GM13977 (cell line): ENCODE data around the gene DOCK3.

Experiments
- DNase-seq: peaks from one replicate; pipeline ENCODE4 v3.0.0; 2012; ENCODE audit warnings: low spot score
- in situ Hi-C: fragments of 300-500 bp; cut with MboI; formaldehyde crosslinking; loops from one replicate; pipeline ENCODE4 v1.12.0; 2022; ENCODE audit warnings: low sequenced_read_pairs, low pct_unique_long_range_greater_than_20kb, mixed read lengths, inconsistent platforms; ENCODE audit not compliant: unreplicated experiment
- TF ChIP-seq, protein P1 (sequence below): IDR thresholded peaks from 2 replicates; pipeline ENCODE4 v1.5.1; 2012; ENCODE audit warnings: mild to moderate bottlenecking, control low read depth; ENCODE audit not compliant: insufficient read depth; ENCODE audit errors: extremely low read depth, missing control alignments

DOCK3 gene

DNA sequence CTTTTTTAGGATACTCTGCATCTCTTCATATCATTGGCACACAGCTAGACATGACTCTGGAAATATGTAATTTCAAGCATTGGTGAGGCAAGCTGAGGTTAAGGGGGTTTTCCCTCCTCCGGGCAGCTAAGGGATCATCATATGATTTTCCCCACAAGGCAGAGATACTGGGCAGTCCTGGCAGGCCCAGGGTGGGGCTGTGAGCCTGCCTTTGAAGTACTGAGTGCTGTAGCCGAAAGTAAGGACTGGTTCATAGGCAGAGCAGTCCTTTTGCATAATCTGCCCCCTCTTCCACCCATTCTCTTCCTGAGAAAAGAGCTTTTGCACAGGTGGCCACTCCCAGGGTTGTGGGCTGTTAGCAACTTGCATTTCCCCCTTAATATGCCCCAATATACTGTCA is 541.6 kb downstream of the DOCK3 start:
- TF ChIP-seq, protein P1, sequence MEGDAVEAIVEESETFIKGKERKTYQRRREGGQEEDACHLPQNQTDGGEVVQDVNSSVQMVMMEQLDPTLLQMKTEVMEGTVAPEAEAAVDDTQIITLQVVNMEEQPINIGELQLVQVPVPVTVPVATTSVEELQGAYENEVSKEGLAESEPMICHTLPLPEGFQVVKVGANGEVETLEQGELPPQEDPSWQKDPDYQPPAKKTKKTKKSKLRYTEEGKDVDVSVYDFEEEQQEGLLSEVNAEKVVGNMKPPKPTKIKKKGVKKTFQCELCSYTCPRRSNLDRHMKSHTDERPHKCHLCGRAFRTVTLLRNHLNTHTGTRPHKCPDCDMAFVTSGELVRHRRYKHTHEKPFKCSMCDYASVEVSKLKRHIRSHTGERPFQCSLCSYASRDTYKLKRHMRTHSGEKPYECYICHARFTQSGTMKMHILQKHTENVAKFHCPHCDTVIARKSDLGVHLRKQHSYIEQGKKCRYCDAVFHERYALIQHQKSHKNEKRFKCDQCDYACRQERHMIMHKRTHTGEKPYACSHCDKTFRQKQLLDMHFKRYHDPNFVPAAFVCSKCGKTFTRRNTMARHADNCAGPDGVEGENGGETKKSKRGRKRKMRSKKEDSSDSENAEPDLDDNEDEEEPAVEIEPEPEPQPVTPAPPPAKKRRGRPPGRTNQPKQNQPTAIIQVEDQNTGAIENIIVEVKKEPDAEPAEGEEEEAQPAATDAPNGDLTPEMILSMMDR, result no peak
- in situ Hi-C loops, result no loop called here
- no peak for DNase-seq

DNA sequence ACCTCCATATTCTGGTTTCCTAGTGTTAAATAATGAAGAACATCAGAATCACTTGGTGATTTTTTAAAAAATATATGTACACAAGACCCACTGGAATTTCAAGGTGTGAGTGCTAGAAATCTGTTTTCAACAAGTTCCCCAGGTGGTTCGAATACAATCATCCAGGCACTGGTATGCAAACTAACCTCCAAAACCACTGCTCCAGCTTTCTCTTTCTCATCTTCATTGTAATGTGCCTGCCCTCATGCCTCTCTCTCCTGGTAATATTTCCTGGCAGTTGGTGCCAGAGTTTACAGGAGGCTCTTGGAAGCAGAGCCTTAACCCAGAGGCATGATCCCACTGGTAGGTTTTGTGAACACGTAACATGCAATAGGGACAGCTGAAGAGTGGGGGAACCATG is 547.2 kb downstream of the DOCK3 start:
- TF ChIP-seq, protein P1, result no peak
- in situ Hi-C loops, result no loop called here
- no peak for DNase-seq

DNA sequence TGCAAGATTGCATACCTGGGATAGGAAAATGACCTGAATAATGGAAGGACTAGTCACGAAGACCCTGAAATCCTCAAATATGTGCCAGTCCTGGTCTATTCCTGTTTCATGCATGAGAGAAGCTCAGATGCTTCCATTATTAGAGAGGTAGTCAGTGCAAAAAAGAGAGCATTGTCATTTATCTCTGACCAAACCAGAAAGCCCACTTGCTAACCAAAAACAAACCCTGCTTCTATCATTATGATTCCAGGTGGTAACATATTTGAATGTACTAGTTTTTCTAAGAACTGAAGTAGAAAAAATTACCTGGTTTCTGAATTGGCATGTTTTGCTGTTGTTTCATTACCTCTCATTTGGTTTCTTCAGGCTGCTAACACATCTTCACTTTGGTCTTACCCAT is 549.6 kb downstream of the DOCK3 start:
- TF ChIP-seq, protein P1, result no peak
- in situ Hi-C loops, result no loop called here
- no peak for DNase-seq

DNA sequence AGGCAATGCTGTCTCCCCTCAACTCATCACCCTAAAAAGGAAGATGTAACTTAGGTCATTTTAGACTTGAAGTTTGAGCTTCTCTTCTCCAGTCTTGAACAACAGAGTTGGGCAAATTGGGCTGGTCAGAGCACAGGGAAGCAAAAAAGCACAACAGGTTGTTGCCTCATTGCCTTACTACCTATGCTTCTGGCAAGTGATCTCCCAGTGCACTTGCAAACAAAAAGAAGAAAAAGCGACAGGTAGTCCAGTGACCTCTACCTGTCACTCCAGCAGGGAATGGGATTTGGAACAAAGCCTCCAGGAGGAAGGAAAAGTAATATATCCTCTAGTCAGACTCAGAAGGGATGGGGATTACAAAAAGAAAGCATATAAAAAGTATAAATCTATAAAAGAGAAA is 550.1 kb downstream of the DOCK3 start:
- in situ Hi-C loops, result no loop called here
- no peak for DNase-seq
- TF ChIP-seq, protein P1, result no peak

DNA sequence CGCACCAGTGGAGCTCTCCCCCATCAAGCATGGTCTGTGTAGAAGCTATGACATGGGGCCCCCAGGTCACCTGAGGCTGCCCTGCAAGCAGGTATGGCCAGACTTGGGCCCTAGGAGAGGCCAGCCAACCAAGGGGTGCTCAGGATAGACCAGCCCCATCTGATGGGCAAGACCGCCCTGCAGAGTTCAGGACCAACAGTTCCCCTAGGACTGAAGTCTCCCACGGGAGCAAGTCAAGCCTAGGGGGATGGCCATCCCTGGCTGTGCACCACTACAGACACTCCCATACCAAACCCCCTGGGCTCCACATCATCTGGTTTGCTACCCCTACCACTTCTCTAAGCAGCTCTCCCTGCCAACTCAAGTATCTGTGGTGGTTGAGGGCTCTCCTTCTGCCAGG is 568.2 kb downstream of the DOCK3 start:
- in situ Hi-C loops, result no loop called here
- no peak for DNase-seq

DNA sequence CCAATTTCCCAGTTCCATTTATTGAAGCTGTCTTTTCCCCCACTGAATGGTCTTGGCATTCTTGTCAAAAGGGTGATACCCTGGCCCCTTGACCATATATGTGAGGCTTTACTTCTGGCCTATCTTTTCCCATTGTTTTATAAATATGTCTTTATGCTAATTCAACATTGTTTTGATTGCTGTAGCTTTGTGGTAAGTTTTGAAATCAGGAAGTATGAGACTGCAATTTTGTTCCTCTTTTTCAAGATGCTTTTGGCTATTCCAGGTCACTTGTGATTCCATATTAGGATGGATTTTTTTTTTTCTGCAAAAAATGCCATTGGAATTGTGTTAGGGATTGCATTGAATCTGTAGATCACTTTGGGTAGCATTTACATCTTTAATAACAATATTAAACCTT is 569.2 kb downstream of the DOCK3 start:
- in situ Hi-C loops, result no loop called here
- TF ChIP-seq, protein P1, result no peak
- DNase-seq, result no peak

More for the DNA sequence above, 568.2 kb downstream of the DOCK3 start:
- TF ChIP-seq, protein P1, result no peak

DNA sequence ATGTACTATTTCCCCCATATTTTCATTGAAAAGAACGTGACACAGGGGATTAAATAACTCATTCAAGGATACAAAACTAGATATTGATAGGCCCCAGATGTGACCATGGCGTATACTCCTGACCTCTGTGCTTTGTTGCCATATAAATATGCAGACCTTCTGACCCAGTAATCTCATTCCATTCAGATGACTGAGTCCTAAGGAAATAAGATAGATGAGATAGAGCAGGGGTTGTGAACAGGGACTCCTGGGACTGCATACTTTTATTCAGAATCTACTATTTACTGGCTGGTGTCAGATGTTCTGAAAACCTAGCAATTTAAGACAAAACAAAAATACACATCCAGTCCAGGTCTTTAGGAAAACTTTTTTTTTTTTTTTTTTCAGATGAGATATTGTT is 571.1 kb downstream of the DOCK3 start:
- TF ChIP-seq, protein P1, result no peak
- no peak for DNase-seq
- in situ Hi-C loops, result no loop called here
